B cell (primary cell): ENCODE measurements around the gene MED27. TPM values are rescaled to one million over a fixed set of nuclear protein-coding genes. Genes with fewer than 3 reads are reported as not detected.

ENCODE experiments used
- ATAC-seq: fragments of 200-7000 bp; cut with Tn5 transposase; one replicate; pipeline ENCODE4 v1.10.0; 2021; ENCODE audit warnings: low read depth, mild to moderate bottlenecking, moderate number of reproducible peaks, moderate library complexity
- CTCF ChIA-PET: fragments of 350-600 bp; sonication (Branson Sonifier 250); formaldehyde crosslinking; loops from one replicate; lab custom pipeline; 2021; ENCODE audit warnings: antibody characterized with exemption, inconsistent platforms; lab: Charles Lee
- POLR2A ChIA-PET: fragments of 350-600 bp; sonication (Branson Sonifier 250); formaldehyde crosslinking; loops from one replicate; lab custom pipeline; 2021; ENCODE audit warnings: antibody characterized with exemption; lab: Charles Lee
- DNase-seq: peaks from one replicate; pipeline ENCODE4 v3.0.0; 2013
- H2AFZ ChIP-seq: 2 replicates; pipeline ENCODE4 v1.6.1; 2012; ENCODE audit warnings: mild to moderate bottlenecking, low read depth, low read length; ENCODE audit not compliant: insufficient read depth, poor library complexity, severe bottlenecking
- H3K27ac ChIP-seq, 2 donors: 1 replicate in 1 of 2; 2 replicates in 1 of 2; pipeline ENCODE4 v1.5.1; 2012 to 2013; ENCODE audit warnings: low read length in 2 of 2, mild to moderate bottlenecking in 2 of 2, moderate library complexity in 1 of 2
- H3K27me3 ChIP-seq, 4 experiments: fragments of 200-600 bp in 1 of 4; sonication (generic) in 1 of 4; replicated peaks in 1 of 4; 1 replicate in 2 of 4; 2 replicates in 2 of 4; pipeline versions ENCODE4 v1.6.1 to v1.7.0; 2013 to 2016; ENCODE audit warnings: low read length in 3 of 4, mild to moderate bottlenecking in 2 of 4, mixed read lengths in 1 of 4, moderate library complexity in 1 of 4; ENCODE audit not compliant: insufficient read depth in 4 of 4, control insufficient read depth in 3 of 4; ENCODE audit errors: control extremely low read depth in 1 of 4
- H3K36me3 ChIP-seq, 2 experiments: replicated peaks in 1 of 2; 1 replicate in 1 of 2; 2 replicates in 1 of 2; pipeline versions ENCODE4 v1.6.1 to v1.7.1; 2013; ENCODE audit warnings: low read length in 1 of 2; ENCODE audit not compliant: insufficient read depth in 2 of 2, control insufficient read depth in 1 of 2; ENCODE audit errors: control extremely low read depth in 1 of 2, extremely low read depth in 1 of 2
- H3K4me1 ChIP-seq, 2 donors: fragments of 200-600 bp in 1 of 2; sonication (generic) in 1 of 2; 1 replicate in 1 of 2; 2 replicates in 1 of 2; pipeline versions ENCODE4 v1.5.1 to v1.6.1; 2013 to 2017; ENCODE audit warnings: low read length in 2 of 2; ENCODE audit not compliant: control insufficient read depth in 2 of 2, insufficient read depth in 2 of 2
- H3K4me2 ChIP-seq: replicated peaks from 2 replicates; pipeline ENCODE3; 2012; ENCODE audit warnings: mild to moderate bottlenecking, low read depth, low read length; ENCODE audit not compliant: poor library complexity, severe bottlenecking
- H3K4me3 ChIP-seq, 5 experiments: fragments of 200-600 bp in 1 of 5; sonication (generic) in 1 of 5; 1 replicate in 3 of 5; 2 replicates in 2 of 5; pipeline versions ENCODE4 v1.5.1 to v1.7.0; 2011 to 2016; ENCODE audit warnings: low read length in 4 of 5, mild to moderate bottlenecking in 4 of 5, low read depth in 2 of 5, control low read depth in 1 of 5, moderate library complexity in 1 of 5; ENCODE audit not compliant: insufficient read depth in 1 of 5; ENCODE audit errors: control extremely low read depth in 1 of 5, extremely low read depth in 1 of 5
- H3K79me2 ChIP-seq: fragments of 200-600 bp; sonication (generic); one replicate; pipeline ENCODE4 v1.6.0; 2016; ENCODE audit warnings: low read length; ENCODE audit not compliant: control insufficient read depth, insufficient read depth
- H3K9ac ChIP-seq: fragments of 200-600 bp; sonication (generic); 2 replicates; pipeline ENCODE4 v1.6.1; 2017; ENCODE audit warnings: mild to moderate bottlenecking, low read length, moderate library complexity
- H3K9me3 ChIP-seq, 3 donors: one replicate each; pipeline versions ENCODE4 v1.6.1 to v1.7.1; 2013; ENCODE audit warnings: low read length in 2 of 3; ENCODE audit not compliant: control insufficient read depth in 2 of 3, insufficient read depth in 1 of 3; ENCODE audit errors: control extremely low read depth in 1 of 3
- H4K20me1 ChIP-seq: 2 replicates; pipeline ENCODE4 v1.6.0; 2012; ENCODE audit warnings: mild to moderate bottlenecking, low read length; ENCODE audit not compliant: insufficient read depth, control insufficient read depth, poor library complexity, severe bottlenecking
- H3K27ac Mint-ChIP-seq: one replicate; pipeline ENCODE4 v1.8.0; 2021; ENCODE audit warnings: mixed read lengths
- H3K27me3 Mint-ChIP-seq: one replicate; pipeline ENCODE4 v1.8.0; 2021; ENCODE audit warnings: mixed read lengths
- H3K4me1 Mint-ChIP-seq: one replicate; pipeline ENCODE4 v1.8.0; 2021; ENCODE audit warnings: mixed read lengths
- H3K4me3 Mint-ChIP-seq: one replicate; pipeline ENCODE4 v1.8.0; 2021; ENCODE audit warnings: mixed read lengths
- H3K9me3 Mint-ChIP-seq: one replicate; pipeline ENCODE4 v1.8.0; 2022; ENCODE audit warnings: mixed read lengths; ENCODE audit not compliant: insufficient read depth
- CTCF ChIP-seq: fragments of 200-600 bp; IDR thresholded peaks from one replicate; pipeline ENCODE4 v1.8.0; 2022; ENCODE audit warnings: antibody characterized with exemption, mild to moderate bottlenecking
- EZH2 ChIP-seq: IDR thresholded peaks from 2 replicates; pipeline ENCODE4 v1.6.1; 2012; ENCODE audit warnings: borderline replicate concordance, low read depth, mild to moderate bottlenecking, moderate library complexity, low read length; ENCODE audit not compliant: insufficient read depth, poor library complexity, severe bottlenecking
- WGBS: methylation state at CpG from one replicate; pipeline ENCODE4 v1.1.5; 2013; ENCODE audit warnings: missing lambda C conversion rate; ENCODE audit not compliant: insufficient coverage; 5-methylcytosine and 5-hydroxymethylcytosine counted together
- intact Hi-C: fragments of 100-400 bp; cut with micrococcal nuclease; formaldehyde crosslinking; loops from one replicate; pipeline ENCODE4 v1.10.0; 2022
- polyA plus RNA-seq: library from polyadenylated mRNA; depleted of rRNA; stranded (reverse); fragments of >200 nt; gene quantifications from 2 replicates; pipeline ENCODE4 v1.2.3, GENCODE V29; 2012
- total RNA-seq, 2 donors: library from RNA; stranded (reverse); fragments of 120-200 nt in 1 of 2; gene quantifications; 1 replicate in 1 of 2; 2 replicates in 1 of 2; pipeline versions ENCODE4 v1.2.3 to v1.2.4, GENCODE V29; 2013 to 2022

The MED27 gene
- total and polyA plus RNA-seq, 2 donors (not counting 1 experiment from before 2014, with no cell fraction given) = 17.4 to 17.7 TPM

GRCh38 chr9:131824155-131824594, 255.5 kb downstream of the MED27 start:
- 74% methylated on average over 20 of the region's 20 CpGs for WGBS
- no peak overlapping the region for H3K4me2 ChIP-seq

GRCh38 chr9:131823701-131824146, 255.9 kb downstream of the MED27 start:
- H3K9me3 ChIP-seq = peaks cover 0 to 7% (median 0%) of the 10 kb centered on the region in 3 donors
- ATAC-seq = no peak
- peaks cover 25% of the 10 kb centered on the region for H3K27me3 Mint-ChIP-seq
- no peak overlapping the region for H3K4me3 Mint-ChIP-seq
- no peaks in the 10 kb centered on the region for H3K9me3 Mint-ChIP-seq
- no peaks in the 10 kb centered on the region for H3K4me1 ChIP-seq
- peaks cover 0 to 11% (median 1%) of the 10 kb centered on the region in 4 experiments for H3K27me3 ChIP-seq
- intact Hi-C loops = no loop called here
- H3K27ac ChIP-seq = no peak overlapping the region
- no peak overlapping the region for H3K9ac ChIP-seq
- no peaks in the 10 kb centered on the region for H3K79me2 ChIP-seq
- no peak overlapping the region for H3K4me3 ChIP-seq
- no peak for DNase-seq
- H3K4me1 Mint-ChIP-seq = no peaks in the 10 kb centered on the region
- TF ChIP-seq CTCF (no peak), EZH2 (no peak)
- no peaks in the 10 kb centered on the region for H4K20me1 ChIP-seq
- no peak overlapping the region for H3K27ac Mint-ChIP-seq
- WGBS = 69% methylated on average over 34 of the region's 35 CpGs
- ChIA-PET POLR2A (no interaction called here), CTCF (no interaction called here)
- no peak overlapping the region for H3K4me2 ChIP-seq
- H3K36me3 ChIP-seq = no peaks in the 10 kb centered on the region
- H2AFZ ChIP-seq = no peak overlapping the region

More at GRCh38 chr9:131824155-131824594, 255.5 kb downstream of the MED27 start:
- ChIA-PET POLR2A (no interaction called here), CTCF (no interaction called here)
- Histone ChIP-seq H3K27me3 (peaks cover 0 to 11% (median 1%) of the 10 kb centered on the region in 4 experiments), H3K36me3 (no peaks in the 10 kb centered on the region), H4K20me1 (no peaks in the 10 kb centered on the region), H3K79me2 (no peaks in the 10 kb centered on the region), H3K9ac (no peak overlapping the region), H3K27ac (no peak overlapping the region), H3K9me3 (peaks cover 0 to 7% (median 0%) of the 10 kb centered on the region in 3 donors), H3K4me1 (no peaks in the 10 kb centered on the region), H2AFZ (no peak overlapping the region), H3K4me3 (no peak overlapping the region)
- no peak overlapping the region for H3K4me3 Mint-ChIP-seq
- intact Hi-C loops = no loop called here
- no peaks in the 10 kb centered on the region for H3K9me3 Mint-ChIP-seq
- H3K27me3 Mint-ChIP-seq = peaks cover 24% of the 10 kb centered on the region
- no peak for DNase-seq
- no peak overlapping the region for H3K27ac Mint-ChIP-seq
- H3K4me1 Mint-ChIP-seq = no peaks in the 10 kb centered on the region
- TF ChIP-seq CTCF (no peak), EZH2 (no peak)
- no peak for ATAC-seq
